K562 (cell line): Measurements from ENCODE around the gene ZFPM1. TPM values are rescaled to one million over a fixed set of nuclear protein-coding genes. Genes with fewer than 3 reads are reported as not detected.
A peak's percentile ranks its signal among the peaks of the same experiment; 100 is the strongest.

Experiments
- ATAC-seq: fragments of 200-7000 bp; cut with Tn5 transposase; 3 replicates; pipeline ENCODE4 v1.9.1; 2020; ENCODE audit warnings: moderate library complexity
- BruUV-seq: library from RNA; stranded (reverse); fragments of 400-500 nt; replicated peaks from 2 replicates; lab custom pipeline; 2021; lab: Mats Ljungman, UMichigan
- CTCF ChIA-PET: fragments of 300-600 bp; formaldehyde crosslinking; extraction: SDS; loops from one replicate; lab custom pipeline; 2021; ENCODE audit warnings: low intra/inter-chr PET ratio; lab: Yijun Ruan, JAX
- POLR2A ChIA-PET: fragments of 300-600, 350-650 bp; sonication (Branson Sonifier 250); formaldehyde crosslinking; extraction: SDS; loops from one replicate; lab custom pipeline; 2021; ENCODE audit warnings: antibody characterized with exemption, inconsistent platforms; lab: Yijun Ruan, JAX
- DNase-seq, 4 experiments: peaks; one replicate each; pipeline versions ENCODE4 v3.0.0 to v3.0.0-alpha.2; 2011 to 2018; ENCODE audit warnings: low spot score in 3 of 4, mixed read lengths in 3 of 4; ENCODE audit errors: extremely low read depth in 1 of 4
- FAIRE-seq: peaks from 2 replicates; lab custom pipeline; 2011; peaks lifted over from hg19 to GRCh38; lab: Jason Lieb, UNC
- H2AFZ ChIP-seq: 2 replicates; pipeline ENCODE4 v1.6.0; 2011; ENCODE audit warnings: low read depth, low read length, control low read depth, inconsistent platforms
- H3K27ac ChIP-seq: fragments of 200-600 bp; 3 replicates; pipeline ENCODE4 v1.8.0; 2011; ENCODE audit warnings: low read depth, mild to moderate bottlenecking, control low read depth, inconsistent platforms, low read length, moderate library complexity, mixed read lengths; ENCODE audit errors: extremely low read depth
- H3K27me3 ChIP-seq, 2 experiments: fragments of 300-600 bp in 1 of 2; 2 replicates in 1 of 2; 3 replicates in 1 of 2; pipeline versions ENCODE4 v1.6.0 to v1.8.0; 2011; ENCODE audit warnings: inconsistent platforms in 2 of 2, low read length in 2 of 2, mild to moderate bottlenecking in 1 of 2, mixed read lengths in 1 of 2, moderate library complexity in 1 of 2; ENCODE audit not compliant: control insufficient read depth in 2 of 2, insufficient read depth in 2 of 2
- H3K36me3 ChIP-seq: fragments of 300-600 bp; 3 replicates; pipeline ENCODE4 v1.8.0; 2011; ENCODE audit warnings: mild to moderate bottlenecking, low read length, inconsistent platforms; ENCODE audit not compliant: control insufficient read depth, insufficient read depth
- H3K4me1 ChIP-seq, 2 experiments: fragments of 200-600 bp in 1 of 2; replicated peaks in 1 of 2; 2 replicates in 1 of 2; 3 replicates in 1 of 2; pipeline versions ENCODE4 v1.5.1 to v1.8.0; 2011; ENCODE audit warnings: inconsistent platforms in 2 of 2, low read length in 2 of 2, mild to moderate bottlenecking in 1 of 2, mixed read lengths in 1 of 2, moderate library complexity in 1 of 2; ENCODE audit not compliant: control insufficient read depth in 2 of 2, insufficient read depth in 2 of 2
- H3K4me2 ChIP-seq: 2 replicates; pipeline ENCODE4 v1.6.1; 2011; ENCODE audit warnings: low read length, control low read depth, inconsistent platforms, mixed read lengths; ENCODE audit not compliant: insufficient read depth
- H3K4me3 ChIP-seq: fragments of 200-600 bp; sonication (generic), shearing (Covaris generic); 2 replicates; pipeline ENCODE4 v1.5.1; 2016; ENCODE audit warnings: control low read depth, inconsistent platforms
- H3K79me2 ChIP-seq: fragments of 200-600 bp; 3 replicates; pipeline ENCODE4 v1.8.0; 2011; ENCODE audit warnings: low read length, inconsistent platforms; ENCODE audit not compliant: control insufficient read depth, insufficient read depth
- H3K9ac ChIP-seq, 2 experiments: 2 replicates each; pipeline versions ENCODE4 v1.6.0 to v1.6.1; 2011; ENCODE audit warnings: low read depth in 2 of 2, low read length in 2 of 2, control low read depth in 1 of 2, inconsistent platforms in 1 of 2, mild to moderate bottlenecking in 1 of 2, mixed read lengths in 1 of 2; ENCODE audit not compliant: insufficient read depth in 1 of 2
- H3K9me1 ChIP-seq: one replicate; pipeline ENCODE4 v1.6.0; 2011; ENCODE audit warnings: inconsistent platforms, mild to moderate bottlenecking, low read length, moderate library complexity; ENCODE audit not compliant: control insufficient read depth, insufficient read depth
- H3K9me3 ChIP-seq: replicated peaks from 2 replicates; pipeline ENCODE4 v1.5.1; 2011; ENCODE audit warnings: low read depth, low read length, inconsistent platforms; ENCODE audit not compliant: control insufficient read depth, insufficient read depth
- H4K20me1 ChIP-seq: replicated peaks from 2 replicates; pipeline ENCODE4 v1.6.1; 2011; ENCODE audit warnings: low read length, inconsistent platforms, mixed read lengths; ENCODE audit not compliant: control insufficient read depth, insufficient read depth
- CBFA2T2 ChIP-seq: fragments of 450-650 bp; conservative IDR thresholded peaks from 2 replicates; pipeline ENCODE4 v1.6.1; 2017; ENCODE audit warnings: mild to moderate bottlenecking
- CC2D1A ChIP-seq: fragments of 450-650 bp; IDR thresholded peaks from 2 replicates; pipeline ENCODE4 v1.6.1; 2017; ENCODE audit warnings: mild to moderate bottlenecking
- CLOCK ChIP-seq: fragments of 250-450 bp; sonication (Bioruptor Pico); IDR thresholded peaks from 2 replicates; pipeline ENCODE4 v1.4.0; 2020; ENCODE audit warnings: mild to moderate bottlenecking, moderate library complexity, borderline replicate concordance
- CREB1 ChIP-seq, 2 experiments: sonication (generic) in 1 of 2; formaldehyde crosslinking in 1 of 2; IDR thresholded peaks; 2 replicates each; pipeline versions ENCODE4 v1.6.1 to v1.8.0; 2012 to 2022; ENCODE audit warnings: inconsistent platforms in 1 of 2, mild to moderate bottlenecking in 1 of 2, missing genetic modification reagents in 1 of 2, moderate library complexity in 1 of 2
- E2F3 ChIP-seq: fragments of 250-450 bp; sonication (Bioruptor Pico); IDR thresholded peaks from 2 replicates; pipeline ENCODE4 v1.4.0; 2020; ENCODE audit warnings: mild to moderate bottlenecking
- ELF1 ChIP-seq: fragments of 200-800 bp; sonication (Bioruptor generic); IDR thresholded peaks from 2 replicates; pipeline ENCODE4 v1.6.1; 2016; ENCODE audit warnings: missing genetic modification characterization, missing compliant biosample characterization
- HDAC1 ChIP-seq, 2 experiments: fragments of 450-650 bp; IDR thresholded peaks; 2 replicates each; pipeline ENCODE4 v1.6.1; 2016 to 2017; ENCODE audit warnings: inconsistent platforms in 1 of 2, mild to moderate bottlenecking in 1 of 2, moderate library complexity in 1 of 2
- PHF8 ChIP-seq: fragments of 200-600 bp; sonication (generic); IDR thresholded peaks from 2 replicates; pipeline ENCODE4 v1.6.1; 2012; ENCODE audit warnings: mixed run types, mild to moderate bottlenecking, inconsistent platforms, low read length, moderate library complexity, borderline replicate concordance
- PML ChIP-seq: IDR thresholded peaks from 2 replicates; pipeline ENCODE4 v1.6.1; 2012; ENCODE audit warnings: low read length, inconsistent platforms
- SMAD4 ChIP-seq: fragments of 250-450 bp; sonication (Bioruptor Pico); conservative IDR thresholded peaks from 2 replicates; pipeline ENCODE4 v1.8.0; 2021; ENCODE audit warnings: inconsistent platforms, mild to moderate bottlenecking, moderate library complexity
- TCF3 ChIP-seq: sonication (generic); formaldehyde crosslinking; IDR thresholded peaks from 2 replicates; pipeline ENCODE4 v1.4.0; 2020; ENCODE audit warnings: mild to moderate bottlenecking, missing genetic modification reagents
- TGIF2 ChIP-seq: sonication (generic); formaldehyde crosslinking; IDR thresholded peaks from 2 replicates; pipeline ENCODE4 v1.8.1; 2022; ENCODE audit warnings: mild to moderate bottlenecking, missing genetic modification reagents, moderate library complexity
- THRA ChIP-seq: fragments of 450-650 bp; IDR thresholded peaks from 2 replicates; pipeline ENCODE4 v1.6.1; 2017; ENCODE audit warnings: mild to moderate bottlenecking, moderate library complexity
- ZFP36 ChIP-seq: fragments of 150-350 bp; IDR thresholded peaks from 2 replicates; pipeline ENCODE4 v1.6.1; 2018; ENCODE audit warnings: low read length, low read depth; ENCODE audit not compliant: partially characterized antibody
- ZSCAN32 ChIP-seq: fragments of 450-650 bp; formaldehyde crosslinking; IDR thresholded peaks from 2 replicates; pipeline ENCODE4 v1.4.0; 2020; ENCODE audit warnings: mild to moderate bottlenecking, moderate library complexity
- WGBS: fragments of 100-300 bp; shearing (Covaris generic); methylation state at CpG from one replicate; pipeline ENCODE4 v1.1.6; 2016; ENCODE audit warnings: low coverage, mixed read lengths; ENCODE audit not compliant: insufficient coverage; ENCODE audit errors: missing lambda C conversion rate; 5-methylcytosine and 5-hydroxymethylcytosine counted together
- in situ Hi-C: fragments of 300-500 bp; cut with MboI; formaldehyde crosslinking; loops from 4 replicates; pipeline ENCODE4 v1.15.0; 2018; ENCODE audit warnings: inconsistent platforms, mixed read lengths
- intact Hi-C: fragments of 100-400 bp; cut with micrococcal nuclease; formaldehyde crosslinking; loops from 2 replicates; pipeline ENCODE4 v1.14.2; 2022
- polyA plus RNA-seq, 8 experiments: library from polyadenylated mRNA; depleted of rRNA in 4 of 8; stranded (reverse) in 5 of 8; unstranded in 3 of 8; fragments of >200 nt; fragmentation: Nextera tagmentation in 2 of 8; fragmentation: Illumina TruSeq in 1 of 8; extraction: Ambion mirVana in 2 of 8; extraction: Trizol in 1 of 8; gene quantifications; 2 replicates each; pipeline versions ENCODE4 v1.2.1 to v1.2.3, GENCODE V29; 2011 to 2014; ENCODE audit warnings: inconsistent platforms in 1 of 8, missing spikeins in 1 of 8
- total RNA-seq, 7 experiments: library from RNA; depleted of rRNA in 6 of 7; stranded (reverse); fragments of >200 nt in 6 of 7; fragmentation: Illumina TruSeq in 2 of 7; extraction: Trizol in 2 of 7; gene quantifications; 2 replicates each; pipeline versions ENCODE4 v1.2.1 to v1.2.3, GENCODE V29; 2011 to 2021; ENCODE audit warnings: low replicate concordance in 1 of 7

Gene ZFPM1
- total and polyA plus RNA-seq, 9 of the 15 experiments (the other 6 are each of a cell fraction or from before 2014, with no cell fraction given), result 0.03 to 35.9 (median 1.4) TPM

GRCh38 chr16:88556294-88556988 is 103.4 kb downstream of the ZFPM1 start (continued):
- TF ChIP-seq ZFP36 (peak; percentile 10), CREB1 (IDR thresholded peaks at IDR 0.05) (no peak), CREB1 (CRISPR knock-in tag; IDR thresholded peaks at IDR 0.05) (no peak)

- no peak overlapping the region for H2AFZ ChIP-seq
- peaks cover 3% of the 10 kb centered on the region for H4K20me1 ChIP-seq
- no peaks in the 10 kb centered on the region for H3K36me3 ChIP-seq
- H3K27ac ChIP-seq, result no peak overlapping the region
- peaks cover 8% of the 10 kb centered on the region for H3K9me3 ChIP-seq
- peaks cover 4% of the 10 kb centered on the region for H3K9me1 ChIP-seq
- in situ Hi-C loops (no loop called here), intact Hi-C loops (no loop called here)
- no peaks in the 10 kb centered on the region for H3K79me2 ChIP-seq
- ATAC-seq (peak; percentile 93), FAIRE-seq (peak; percentile 98), DNase-seq (peak; percentile 78 to 92 (median 81))
- H3K4me2 ChIP-seq, result peak overlapping the region; percentile 50; the same call in 1 of the 2 replicates
- no peak overlapping the region for H3K4me3 ChIP-seq
- H3K9ac ChIP-seq, result peak overlapping the region in 1 of 2 experiments; percentile 53; a peak in 2 of 4 replicates
- BruUV-seq, result no TSS peak
- POLR2A ChIA-PET, result interaction anchor here (0.6 to 1.0 kb wide), 3 partner anchors 16 to 1306 kb away, joined by 3 to 4 read pairs (median 3); no protein-coding TSS in a partner anchor
- H3K4me1 ChIP-seq, result peaks cover 8 to 48% of the 10 kb centered on the region in 2 experiments; a peak in 4 of 5 replicates
- CTCF ChIA-PET, result interaction anchor here (0.6 to 0.8 kb wide), 4 partner anchors 116 to 1125 kb away, joined by 3 read pairs; no protein-coding TSS in a partner anchor
- WGBS, result 22% methylated on average over 25 of the region's 45 CpGs
- H3K27me3 ChIP-seq, result peaks cover 11 to 27% of the 10 kb centered on the region in 2 experiments; a peak in 3 of 5 replicates
- no peak for TF ChIP-seq HDAC1 (IDR thresholded peaks at IDR 0.05)
- no peak for TF ChIP-seq ELF1 (tag)
- TF ChIP-seq ZSCAN32 (CRISPR knock-in tag), result no peak
- no peak for TF ChIP-seq CC2D1A
- TF ChIP-seq E2F3 (CRISPR knock-in tag), result no peak
- no peak for TF ChIP-seq TGIF2
- peak; percentile 24; the same call in 1 of the 2 replicates for TF ChIP-seq TCF3 (CRISPR knock-in tag)
- TF ChIP-seq PML, result no peak
- TF ChIP-seq THRA, result no peak
- TF ChIP-seq PHF8, result no peak
- no peak for TF ChIP-seq CLOCK (CRISPR knock-in tag)
- TF ChIP-seq CBFA2T2, result no peak
- TF ChIP-seq SMAD4 (CRISPR knock-in tag), result no peak
Measured at GRCh38 chr16:88558457-88559442, 105.7 kb downstream of the ZFPM1 start.
